Peyer's patch (tissue), 4 donors: ENCODE measurements around the gene CYP19A1.

Experiments
- POLR2A ChIP-seq, 2 donors: fragments of 450-650 bp; IDR thresholded peaks; one replicate each; pipeline ENCODE4 v1.5.1; 2017; ENCODE audit warnings: antibody characterized with exemption in 2 of 2, mild to moderate bottlenecking in 2 of 2, moderate library complexity in 2 of 2
- TF ChIP-seq, protein P1 (sequence below), 6 experiments: fragments of 450-650 bp in 4 of 6; fragments of 200-600 bp in 2 of 6; sonication (generic) in 1 of 6; IDR thresholded peaks; one replicate each; pipeline ENCODE4 v1.5.1; 2017 to 2019; ENCODE audit warnings: antibody characterized with exemption in 6 of 6, mild to moderate bottlenecking in 3 of 6, moderate library complexity in 1 of 6

DNA sequence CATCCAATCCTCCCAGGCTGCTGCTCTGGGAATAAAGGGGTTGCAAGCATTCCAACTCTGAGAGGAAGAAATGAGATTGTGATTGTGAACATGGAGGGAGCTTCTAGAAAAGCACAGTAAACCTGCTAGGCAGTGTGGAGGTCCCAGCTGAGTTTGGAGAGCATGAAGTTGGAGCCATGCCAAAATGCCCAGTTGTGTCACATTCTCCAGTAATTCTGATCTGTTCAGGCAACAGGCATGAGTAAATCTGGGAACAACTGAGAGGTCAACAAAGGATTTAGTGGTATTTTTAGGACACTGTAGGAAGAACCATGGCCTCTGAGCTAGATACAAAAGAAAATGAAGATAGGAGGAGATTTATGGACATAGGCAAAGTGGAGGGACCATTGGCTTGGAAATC is 74.7 kb downstream of the CYP19A1 start:
- TF ChIP-seq, protein P1, sequence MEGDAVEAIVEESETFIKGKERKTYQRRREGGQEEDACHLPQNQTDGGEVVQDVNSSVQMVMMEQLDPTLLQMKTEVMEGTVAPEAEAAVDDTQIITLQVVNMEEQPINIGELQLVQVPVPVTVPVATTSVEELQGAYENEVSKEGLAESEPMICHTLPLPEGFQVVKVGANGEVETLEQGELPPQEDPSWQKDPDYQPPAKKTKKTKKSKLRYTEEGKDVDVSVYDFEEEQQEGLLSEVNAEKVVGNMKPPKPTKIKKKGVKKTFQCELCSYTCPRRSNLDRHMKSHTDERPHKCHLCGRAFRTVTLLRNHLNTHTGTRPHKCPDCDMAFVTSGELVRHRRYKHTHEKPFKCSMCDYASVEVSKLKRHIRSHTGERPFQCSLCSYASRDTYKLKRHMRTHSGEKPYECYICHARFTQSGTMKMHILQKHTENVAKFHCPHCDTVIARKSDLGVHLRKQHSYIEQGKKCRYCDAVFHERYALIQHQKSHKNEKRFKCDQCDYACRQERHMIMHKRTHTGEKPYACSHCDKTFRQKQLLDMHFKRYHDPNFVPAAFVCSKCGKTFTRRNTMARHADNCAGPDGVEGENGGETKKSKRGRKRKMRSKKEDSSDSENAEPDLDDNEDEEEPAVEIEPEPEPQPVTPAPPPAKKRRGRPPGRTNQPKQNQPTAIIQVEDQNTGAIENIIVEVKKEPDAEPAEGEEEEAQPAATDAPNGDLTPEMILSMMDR (IDR thresholded peaks at IDR 0.05), result no peak
- TF ChIP-seq POLR2A (IDR thresholded peaks at IDR 0.05), result no peak
